Body of pancreas (tissue), 4 donors: Measurements from ENCODE around the gene NOS3.

Source experiments
- POLR2A ChIP-seq, 3 donors: fragments of 450-650 bp; IDR thresholded peaks; one replicate each; pipeline ENCODE4 v1.6.1; 2016; ENCODE audit warnings: antibody characterized with exemption in 3 of 3, mild to moderate bottlenecking in 2 of 3
- TF ChIP-seq, protein P1 (sequence below), 7 experiments: fragments of 450-650 bp in 4 of 7; fragments of 200-600 bp in 3 of 7; sonication (generic) in 3 of 7; IDR thresholded peaks; one replicate each; pipeline ENCODE4 v1.5.1; 2016 to 2019; ENCODE audit warnings: antibody characterized with exemption in 7 of 7

DNA sequence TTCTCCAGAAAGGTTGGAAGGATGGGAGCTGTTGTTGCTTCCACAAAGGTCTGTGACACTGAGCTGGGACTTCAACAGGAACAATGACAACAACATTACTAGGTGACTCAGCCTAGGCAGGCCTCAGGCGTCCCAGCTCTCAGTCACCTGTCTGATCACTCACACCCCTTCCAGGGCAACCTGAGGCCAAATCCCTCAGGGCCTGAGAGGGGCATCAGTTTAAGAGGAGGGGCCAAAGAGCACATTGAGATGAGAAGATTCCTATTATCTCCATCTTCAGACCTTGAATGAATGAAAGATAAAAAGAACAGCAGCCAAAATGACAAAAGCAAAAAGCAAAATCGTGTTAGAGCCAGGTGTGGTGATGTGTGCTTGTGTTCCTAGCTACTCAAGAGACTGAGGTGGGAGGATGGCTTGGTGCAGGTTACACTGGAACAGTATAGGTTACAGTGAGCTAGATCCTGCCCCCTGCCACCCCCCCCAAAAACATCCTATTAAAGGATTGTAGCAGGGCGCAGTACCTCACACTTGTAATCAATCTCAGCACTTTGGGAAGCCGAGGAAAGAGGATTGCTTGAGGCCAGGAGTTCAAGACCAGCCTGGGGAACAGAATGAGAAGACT is 33.7 kb downstream of the NOS3 start, which contains the start of gene ATG9B:
- no peak for TF ChIP-seq POLR2A (IDR thresholded peaks at IDR 0.05)
- TF ChIP-seq, protein P1, sequence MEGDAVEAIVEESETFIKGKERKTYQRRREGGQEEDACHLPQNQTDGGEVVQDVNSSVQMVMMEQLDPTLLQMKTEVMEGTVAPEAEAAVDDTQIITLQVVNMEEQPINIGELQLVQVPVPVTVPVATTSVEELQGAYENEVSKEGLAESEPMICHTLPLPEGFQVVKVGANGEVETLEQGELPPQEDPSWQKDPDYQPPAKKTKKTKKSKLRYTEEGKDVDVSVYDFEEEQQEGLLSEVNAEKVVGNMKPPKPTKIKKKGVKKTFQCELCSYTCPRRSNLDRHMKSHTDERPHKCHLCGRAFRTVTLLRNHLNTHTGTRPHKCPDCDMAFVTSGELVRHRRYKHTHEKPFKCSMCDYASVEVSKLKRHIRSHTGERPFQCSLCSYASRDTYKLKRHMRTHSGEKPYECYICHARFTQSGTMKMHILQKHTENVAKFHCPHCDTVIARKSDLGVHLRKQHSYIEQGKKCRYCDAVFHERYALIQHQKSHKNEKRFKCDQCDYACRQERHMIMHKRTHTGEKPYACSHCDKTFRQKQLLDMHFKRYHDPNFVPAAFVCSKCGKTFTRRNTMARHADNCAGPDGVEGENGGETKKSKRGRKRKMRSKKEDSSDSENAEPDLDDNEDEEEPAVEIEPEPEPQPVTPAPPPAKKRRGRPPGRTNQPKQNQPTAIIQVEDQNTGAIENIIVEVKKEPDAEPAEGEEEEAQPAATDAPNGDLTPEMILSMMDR (IDR thresholded peaks at IDR 0.05): no peak
